HG02642 (cell line): ENCODE measurements around the gene CAPG.
"Not testable (repeated sequence)": the region's sequence is repeated elsewhere in the genome, so short reads cannot be mapped to it uniquely, and the experiment has no call there.

Experiments used
- ATAC-seq: cut with Tn5 transposase; IDR thresholded peaks from one replicate; pipeline ENCODE4 v1.9.1; 2021; ENCODE audit warnings: mild to moderate bottlenecking; ENCODE audit not compliant: unreplicated experiment, poor library complexity

The CAPG gene

GRCh38 chr2:85422072-85422457, 11.9 kb upstream of the CAPG start:
- ATAC-seq = no peak

GRCh38 chr2:85421260-85422071, 11.3 kb upstream of the CAPG start:
- ATAC-seq = no peak

- ATAC-seq = peak; percentile 57
These were observed 10.5 kb upstream of the CAPG start for GRCh38 chr2:85420536-85421259.

GRCh38 chr2:85419009-85419675, 9.0 kb upstream of the CAPG start:
- ATAC-seq = no peak

GRCh38 chr2:85418132-85419008, 8.2 kb upstream of the CAPG start, which contains the start of gene SH2D6:
Gene SH2D6 (plus strand): TSS chr2:85418714. CDS start chr2:85429466, 10,752 bp downstream.
- ATAC-seq = peak; percentile 88

GRCh38 chr2:85415980-85416650, 5.9 kb upstream of the CAPG start:
- no peak for ATAC-seq

- no peak for ATAC-seq
These were observed 4.8 kb upstream of the CAPG start for GRCh38 chr2:85414761-85415553.

- ATAC-seq = not testable (repeated sequence)
These were observed 4.2 kb upstream of the CAPG start for GRCh38 chr2:85414421-85414759.

- no peak for ATAC-seq
These were observed 3.6 kb upstream of the CAPG start for GRCh38 chr2:85413592-85414420.

- ATAC-seq = no peak
These were observed 1.2 kb upstream of the CAPG start for GRCh38 chr2:85411405-85411748.

- no peak for ATAC-seq
These were observed 628 bp upstream of the CAPG start for GRCh38 chr2:85410584-85411404.

- peak; percentile 47 for ATAC-seq
These were observed 4.7 kb downstream of the CAPG start for GRCh38 chr2:85405201-85406059.

- no peak for ATAC-seq
These were observed 8.3 kb downstream of the CAPG start for GRCh38 chr2:85401844-85402243.

- no peak for ATAC-seq
These were observed 8.7 kb downstream of the CAPG start for GRCh38 chr2:85401464-85401805.

- no peak for ATAC-seq
These were observed 9.4 kb downstream of the CAPG start for GRCh38 chr2:85400541-85401463.

- no peak for ATAC-seq
These were observed 10.1 kb downstream of the CAPG start for GRCh38 chr2:85400023-85400422.
